ENCODE results near the gene FNTB. TPM values are rescaled to one million over a fixed set of nuclear protein-coding genes. Genes with fewer than 3 reads are reported as not detected.

FNTB gene
- total and polyA plus RNA-seq, 9 of the 15 experiments (the other 6 are each of a cell fraction or from before 2014, with no cell fraction given): 6.9 to 23.2 (median 12.2) TPM

GRCh38 chr14:65096323-65097089 lies 109.8 kb downstream of the FNTB start (continued):
- TF ChIP-seq RCOR1 (IDR thresholded peaks at IDR 0.05; ENCODE audit: borderline replicate concordance in 1 of 2, low read depth in 2 of 2, low read length in 2 of 2): peak in 1 of 2 experiments; percentile 74; a peak in 1 of 4 replicates
- TF ChIP-seq HES1 (IDR thresholded peaks at IDR 0.05; ENCODE audit: low read depth): no peak
- TF ChIP-seq NCOR1 (IDR thresholded peaks at IDR 0.05): no peak
- peak; percentile 42; the same call in 1 of the 2 replicates for TF ChIP-seq ESRRA (IDR thresholded peaks at IDR 0.05; ENCODE audit: borderline replicate concordance, low read depth)
- no peak for TF ChIP-seq TCF7L2 (IDR thresholded peaks at IDR 0.05; ENCODE audit: low read depth, low read length)
- no peak for TF ChIP-seq HDGF (IDR thresholded peaks at IDR 0.05)
- no peak for TF ChIP-seq UBTF (IDR thresholded peaks at IDR 0.05; ENCODE audit: borderline replicate concordance in 1 of 2, low read depth in 2 of 2, low read length in 2 of 2)
- peak; percentile 20; the same call in 1 of the 2 replicates for TF ChIP-seq ARID1B (IDR thresholded peaks at IDR 0.05)
- TF ChIP-seq MBD1 (CRISPR knock-in tag; IDR thresholded peaks at IDR 0.05): no peak
- TF ChIP-seq ZNF324 (CRISPR knock-in tag; IDR thresholded peaks at IDR 0.05): no peak
- no peak for TF ChIP-seq CLOCK (CRISPR knock-in tag; IDR thresholded peaks at IDR 0.05; ENCODE audit: borderline replicate concordance)
- TF ChIP-seq TARDBP (IDR thresholded peaks at IDR 0.05): no peak
- TF ChIP-seq BDP1 (IDR thresholded peaks at IDR 0.05; ENCODE audit: insufficient read depth, insufficient read length): no peak
- TF ChIP-seq SP2 (IDR thresholded peaks at IDR 0.05; ENCODE audit: extremely low read depth, low read depth, low read length, poor library complexity, severe bottlenecking): no peak
- TF ChIP-seq ZNF583 (CRISPR knock-in tag; IDR thresholded peaks at IDR 0.05): no peak
- TF ChIP-seq TGIF2 (CRISPR knock-in tag; IDR thresholded peaks at IDR 0.05): no peak
- peak; percentile 33; the same call in 1 of the 2 replicates for TF ChIP-seq VEZF1 (CRISPR knock-in tag; IDR thresholded peaks at IDR 0.05)
- TF ChIP-seq NCOA4 (IDR thresholded peaks at IDR 0.05; ENCODE audit: partially characterized antibody): no peak

All from K562 (cell line).